Measurements from ENCODE around the gene SPDYA. TPM values are rescaled to one million over a fixed set of nuclear protein-coding genes. Genes with fewer than 3 reads are reported as not detected.

The SPDYA gene
- total and polyA plus RNA-seq, 11 donors, result 0.06 to 0.50 (median 0.28) TPM; not detected in 5

GRCh38 chr2:28870146-28870891, 59.7 kb downstream of the SPDYA start, which contains the start of gene TRMT61B:
TRMT61B (minus strand) TSS chr2:28870309; CDS start chr2:28870277, 32 bp downstream.
- peaks cover 0 to 37% (median 20%) of the 10 kb centered on the region in 12 donors for H3K4me1 ChIP-seq
- peaks cover 0 to 7% (median 0%) of the 10 kb centered on the region in 9 donors for H3K36me3 ChIP-seq
- DNase-seq (peak; percentile 96 to 98 (median 97)), ATAC-seq (peak; percentile 100)
- TF ChIP-seq POLR2A (IDR thresholded peaks at IDR 0.05), result peak in 1 of 2 donors; percentile 70
- peak in 1 of 12 donors; percentile 16 for TF ChIP-seq CTCF (IDR thresholded peaks at IDR 0.05)
- intact Hi-C loops (cut with DNase I), result loop anchor here in 5 of 10 donors (1.0 to 2.0 kb wide), 2 partner anchors 24 kb away; partner anchors contain the start of gene WDR43 (in 5 of the 5)
- H3K27me3 ChIP-seq, result no peaks in the 10 kb centered on the region
- H3K27ac ChIP-seq, result peak within 1 kb of the TSS in 11 of 12 donors; percentile 71 to 88 (median 78)
- WGBS, 4 donors, result 1% methylated on average over 14 to 57 of the region's 57 CpGs
- no peaks in the 10 kb centered on the region for H3K9me3 ChIP-seq
- H3K4me3 ChIP-seq, result peak within 1 kb of the TSS; percentile 73 to 99 (median 86)

GRCh38 chr2:28871620-28872019, 61.0 kb downstream of the SPDYA start:
- 75 to 89% (median 78%) methylated on average over 3 of the region's 3 CpGs for WGBS, 4 donors
- peaks cover 0 to 3% (median 0%) of the 10 kb centered on the region in 9 donors for H3K36me3 ChIP-seq
- intact Hi-C loops (cut with DNase I), result loop anchor here in 1 of 10 donors (2.0 kb wide), 1 partner anchor 23 kb away; the partner anchor contains the start of gene WDR43

GRCh38 chr2:28880193-28880592, 69.6 kb downstream of the SPDYA start:
- Histone ChIP-seq H3K4me1 (no peaks in the 10 kb centered on the region), H3K27ac (no peak overlapping the region), H3K4me3 (no peak overlapping the region), H3K27me3 (peaks cover 0 to 18% (median 0%) of the 10 kb centered on the region in 9 donors), H3K9me3 (no peaks in the 10 kb centered on the region), H3K36me3 (no peaks in the 10 kb centered on the region)
- TF ChIP-seq CTCF (IDR thresholded peaks at IDR 0.05) (no peak), POLR2A (IDR thresholded peaks at IDR 0.05) (no peak)
- 83 to 98% (median 96%) methylated on average over 1 of the region's 1 CpG for WGBS, 4 donors
- DNase-seq (no peak), ATAC-seq (no peak)
- intact Hi-C loops (cut with DNase I), result no loop called here

More at GRCh38 chr2:28871620-28872019, 61.0 kb downstream of the SPDYA start:
- no peak for TF ChIP-seq CTCF (IDR thresholded peaks at IDR 0.05)
- Histone ChIP-seq H3K4me1 (peaks cover 0 to 32% (median 20%) of the 10 kb centered on the region in 12 donors), H3K27ac (no peak overlapping the region), H3K9me3 (no peaks in the 10 kb centered on the region), H3K27me3 (peaks cover 0 to 3% (median 0%) of the 10 kb centered on the region in 9 donors), H3K4me3 (no peak overlapping the region)
- ATAC-seq (no peak), DNase-seq (no peak)

GRCh38 chr2:28893488-28893887, 82.9 kb downstream of the SPDYA start:
- WGBS, 4 donors, result 87 to 92% (median 90%) methylated on average over 21 of the region's 21 CpGs
- Histone ChIP-seq H3K4me3 (peak overlapping the region in 1 of 12 donors; percentile 96), H3K36me3 (no peaks in the 10 kb centered on the region), H3K27me3 (no peaks in the 10 kb centered on the region), H3K27ac (no peak overlapping the region), H3K9me3 (peaks cover 0 to 7% (median 0%) of the 10 kb centered on the region in 12 donors), H3K4me1 (peaks cover 0 to 34% (median 26%) of the 10 kb centered on the region in 12 donors)
- DNase-seq (no peak), ATAC-seq (no peak)
- TF ChIP-seq CTCF (IDR thresholded peaks at IDR 0.05), result no peak
- no peak for TF ChIP-seq POLR2A (IDR thresholded peaks at IDR 0.05)
- intact Hi-C loops (cut with DNase I), result loop anchor here in 1 of 10 donors (10.0 kb wide), 1 partner anchor 329 kb away; no protein-coding TSS in a partner anchor
